Fibroblast of gingiva (primary cell): Measurements from ENCODE around the gene ARMC6.

Source experiments
- DNase-seq: peaks from one replicate; pipeline ENCODE4 v3.0.0-alpha.2; 2011; ENCODE audit warnings: low read depth

The ARMC6 gene

GRCh38 chr19:19054315-19054938 is 21.0 kb downstream of the ARMC6 start:
- no peak for DNase-seq

DNA sequence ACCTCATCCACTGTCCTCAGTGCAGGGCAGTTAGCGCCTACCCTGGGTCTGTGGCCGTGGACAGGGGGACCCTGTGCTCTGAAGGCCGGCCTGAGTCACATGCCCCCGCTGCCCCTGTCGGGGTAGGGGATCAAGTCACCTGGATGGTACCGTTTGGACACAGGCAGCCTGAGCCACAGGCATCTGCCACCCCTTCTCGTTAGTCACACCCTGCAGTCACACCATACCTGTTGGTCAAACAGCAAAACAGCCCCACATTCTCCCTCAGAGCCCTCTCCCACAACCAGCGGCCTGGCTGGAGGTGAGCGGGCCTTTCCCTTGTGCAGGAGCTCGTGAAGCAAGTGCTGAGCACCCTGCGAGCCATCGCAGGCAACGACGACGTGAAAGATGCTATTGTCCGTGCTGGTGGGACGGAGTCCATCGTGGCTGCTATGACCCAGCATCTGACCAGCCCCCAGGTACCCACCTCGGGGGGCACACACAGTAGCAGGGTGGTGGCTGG is 21.6 kb downstream of the ARMC6 start:
- DNase-seq, result no peak

- no peak for DNase-seq
Observed at GRCh38 chr19:19055701-19056100, 22.3 kb downstream of the ARMC6 start.

- no peak for DNase-seq
Observed at GRCh38 chr19:19056636-19057275, 23.4 kb downstream of the ARMC6 start.

DNA sequence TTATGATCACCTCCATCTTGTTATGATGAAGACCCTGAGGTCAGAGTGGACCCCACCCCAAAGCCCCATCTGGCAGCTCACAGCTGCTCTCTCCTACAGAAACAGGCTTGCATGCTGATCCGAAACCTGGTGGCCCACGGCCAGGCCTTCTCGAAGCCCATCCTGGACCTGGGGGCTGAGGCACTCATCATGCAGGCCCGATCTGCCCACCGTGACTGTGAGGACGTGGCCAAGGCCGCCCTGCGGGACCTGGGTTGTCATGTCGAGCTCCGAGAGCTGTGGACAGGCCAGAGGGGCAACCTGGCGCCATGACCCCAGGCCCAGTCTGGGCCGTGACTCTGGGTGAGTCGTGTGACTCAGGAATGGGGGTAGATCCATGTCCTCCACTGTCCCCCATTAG is 23.9 kb downstream of the ARMC6 start:
- DNase-seq, result no peak

DNA sequence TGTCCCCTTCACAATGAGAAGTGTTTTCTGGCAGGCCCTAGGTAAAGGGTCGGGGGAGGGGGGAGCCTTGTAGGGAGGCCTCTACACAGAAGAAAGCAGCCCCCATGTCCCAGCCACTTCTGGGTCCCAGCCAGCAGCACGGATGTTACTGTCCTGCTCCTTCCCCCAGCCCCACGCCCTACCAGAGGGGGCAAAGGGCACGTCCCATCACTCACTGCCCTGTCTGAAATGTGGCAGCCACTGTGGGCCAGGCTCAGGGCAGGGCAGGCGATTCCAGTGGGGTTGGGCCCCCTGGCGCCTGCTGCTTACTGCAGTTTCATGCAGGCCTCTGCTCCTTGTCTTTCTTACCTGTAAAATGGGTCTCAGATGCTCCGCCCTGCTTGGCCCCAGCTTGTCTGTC is 24.3 kb downstream of the ARMC6 start:
- no peak for DNase-seq

GRCh38 chr19:19059018-19059836 is 25.8 kb downstream of the ARMC6 start:
- DNase-seq, result no peak

DNA sequence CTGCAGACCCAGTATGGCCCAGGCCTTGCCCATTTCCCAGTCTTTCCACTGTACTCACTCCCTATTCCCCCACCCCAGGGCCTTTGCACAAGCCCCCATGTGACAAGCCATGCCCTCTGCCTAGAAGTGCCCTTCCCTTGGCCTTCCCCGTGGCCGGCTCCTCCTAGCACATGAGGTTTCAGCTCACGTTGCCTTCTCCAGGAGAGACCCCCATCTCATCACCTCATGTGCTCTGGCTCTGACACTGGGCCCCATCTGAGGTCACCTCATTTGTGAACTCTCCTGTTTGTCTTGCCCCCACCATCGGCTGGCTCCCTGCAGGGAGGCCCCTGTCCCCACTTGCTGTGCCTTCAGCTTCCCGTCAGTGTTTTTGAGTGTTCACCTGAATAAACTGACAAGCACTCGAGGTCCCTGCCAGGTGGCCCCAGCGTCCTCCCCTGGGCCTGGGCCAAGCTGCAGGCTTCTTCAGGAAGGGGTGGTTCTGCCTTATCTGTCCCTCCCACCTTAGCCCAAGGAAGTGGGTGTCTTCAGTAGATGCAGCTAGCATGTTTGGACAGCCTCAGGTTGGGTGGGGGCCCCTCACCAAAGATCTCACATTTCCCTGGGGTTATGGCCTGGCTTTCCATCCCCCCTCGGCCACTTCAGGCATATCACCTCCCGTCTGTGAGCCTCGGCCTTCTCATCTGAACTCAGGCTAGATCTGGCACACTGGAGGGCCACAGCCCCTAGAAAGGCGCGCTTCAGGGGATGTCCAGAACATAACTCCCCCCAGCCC is 26.6 kb downstream of the ARMC6 start:
- DNase-seq, result no peak

GRCh38 chr19:19061506-19061905 is 28.1 kb downstream of the ARMC6 start:
- DNase-seq, result no peak

- DNase-seq, result no peak
Observed at GRCh38 chr19:19062454-19063182, 29.2 kb downstream of the ARMC6 start.

GRCh38 chr19:19063183-19064097 is 30.0 kb downstream of the ARMC6 start, which contains the start of gene SLC25A42:
Gene SLC25A42, plus strand, starts transcription at chr19:19063994. Its CDS starts 32,131 bp downstream, at chr19:19096125.
- peak; percentile 100 for DNase-seq

- DNase-seq, result no peak
Observed at GRCh38 chr19:19064098-19064722, 30.8 kb downstream of the ARMC6 start.

GRCh38 chr19:19064811-19065745 is 31.7 kb downstream of the ARMC6 start:
- no peak for DNase-seq

DNA sequence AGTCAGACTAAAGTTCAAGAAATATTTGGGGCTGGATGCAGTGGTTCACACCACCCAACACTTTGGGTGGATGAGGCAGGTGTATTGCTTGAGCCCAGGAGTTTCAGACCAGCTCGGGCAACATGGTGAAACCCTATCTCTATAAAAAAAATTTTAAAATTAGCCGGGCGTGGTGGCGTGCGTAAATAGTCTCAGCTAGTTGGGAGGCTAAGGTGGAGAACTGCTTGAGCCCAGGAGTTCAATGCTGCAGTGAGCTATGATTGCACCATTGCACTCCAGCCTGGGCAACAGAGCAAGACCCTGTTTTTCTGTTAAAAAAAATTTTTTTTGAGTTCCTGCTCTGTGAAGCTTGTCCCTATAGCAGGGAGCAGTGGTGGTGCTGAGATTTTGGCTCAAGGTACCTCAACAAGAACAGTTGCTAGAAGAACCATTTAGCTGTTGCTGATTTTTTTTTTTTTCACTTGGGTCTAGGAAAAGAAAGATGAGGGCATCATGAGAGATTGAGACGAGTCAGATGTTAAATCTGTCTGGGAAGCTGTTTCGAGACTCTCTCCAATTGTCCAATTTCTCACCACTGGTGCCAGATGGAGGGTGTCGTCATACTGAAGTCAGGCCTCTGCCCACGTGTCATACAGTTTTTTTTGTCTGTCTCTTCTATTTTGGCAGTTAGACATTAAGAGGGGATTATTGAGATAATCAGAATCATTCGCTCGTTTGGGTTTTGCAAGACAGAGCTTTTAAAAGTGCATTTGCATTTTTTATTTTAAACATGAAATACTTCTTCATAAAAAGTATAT is 34.1 kb downstream of the ARMC6 start:
- peak; percentile 29 for DNase-seq

DNA sequence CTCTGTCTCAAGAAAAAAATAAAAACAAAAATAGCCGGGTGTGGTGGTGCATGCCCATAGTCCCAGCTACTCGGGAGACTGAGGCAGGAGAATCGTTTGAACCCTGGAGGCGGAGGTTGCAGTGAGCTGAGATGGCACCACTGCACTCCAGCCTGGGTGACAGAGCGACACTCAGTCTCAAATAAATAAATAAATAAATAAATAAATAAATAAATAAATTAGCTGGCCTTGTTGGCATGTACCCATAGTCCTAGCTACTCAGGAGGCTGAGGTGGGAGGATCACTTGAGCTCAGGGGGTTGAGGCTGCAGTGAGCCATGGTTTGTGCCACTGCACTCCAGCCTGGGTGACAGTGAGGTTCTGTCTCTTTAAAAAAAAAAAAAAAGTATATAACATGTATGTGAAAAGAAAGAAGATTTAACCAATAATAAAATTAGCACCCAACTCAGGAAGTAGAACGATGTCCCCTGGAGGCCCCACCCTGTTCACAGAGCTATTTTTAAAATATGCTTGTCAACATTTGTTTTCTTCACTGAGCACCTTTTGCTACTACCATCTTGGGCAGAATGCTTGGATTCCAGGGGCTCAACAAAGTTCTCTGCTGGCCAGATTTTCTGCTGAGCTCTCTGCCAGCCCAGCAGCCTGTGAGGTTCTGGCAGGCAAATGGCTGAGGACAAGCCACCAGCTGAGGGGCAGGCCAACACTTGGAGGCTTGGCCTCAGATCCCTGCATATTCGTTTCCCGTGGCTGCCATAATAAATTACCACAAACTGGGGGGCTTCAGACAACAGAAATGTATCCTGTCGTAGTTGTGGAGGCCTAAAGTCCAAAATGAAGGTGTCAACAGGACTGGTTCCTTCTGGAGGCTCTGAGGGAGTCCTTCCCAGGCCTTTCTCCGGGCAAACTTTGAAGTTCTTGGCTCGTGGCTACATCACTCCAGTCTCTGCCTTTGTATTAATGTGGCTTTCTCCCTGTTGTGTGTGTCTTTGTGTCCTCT is 35.6 kb downstream of the ARMC6 start:
- DNase-seq, result no peak

- DNase-seq, result no peak
Observed at GRCh38 chr19:19071897-19072296, 38.5 kb downstream of the ARMC6 start.
